Astrocyte (in vitro differentiated cells and primary cell): Measurements from ENCODE around the gene PI4KA. TPM values are rescaled to one million over a fixed set of nuclear protein-coding genes. Genes with fewer than 3 reads are reported as not detected.

Source experiments
- DNase-seq: peaks from one replicate; pipeline ENCODE4 v3.0.0-alpha.2; 2010; ENCODE audit warnings: low read depth
- FAIRE-seq: peaks from 2 replicates; lab custom pipeline; 2011; peaks lifted over from hg19 to GRCh38; lab: Jason Lieb, UNC
- H2AFZ ChIP-seq: 2 replicates; pipeline ENCODE4 v1.6.0; 2012; ENCODE audit warnings: low read depth, low read length, inconsistent platforms
- H3K27ac ChIP-seq: 2 replicates; pipeline ENCODE4 v1.5.1; 2011; ENCODE audit warnings: low read depth, low read length, inconsistent platforms
- H3K27me3 ChIP-seq: 2 replicates; pipeline ENCODE4 v1.6.0; 2011; ENCODE audit warnings: low read length, inconsistent platforms; ENCODE audit not compliant: insufficient read depth
- H3K36me3 ChIP-seq: 2 replicates; pipeline ENCODE4 v1.5.1; 2011; ENCODE audit warnings: low read length, inconsistent platforms; ENCODE audit not compliant: insufficient read depth
- H3K4me1 ChIP-seq: 2 replicates; pipeline ENCODE4 v1.5.1; 2011; ENCODE audit warnings: low read length, inconsistent platforms; ENCODE audit not compliant: insufficient read depth
- H3K4me2 ChIP-seq: 2 replicates; pipeline ENCODE4 v1.6.0; 2012; ENCODE audit warnings: low read length, inconsistent platforms
- H3K4me3 ChIP-seq: 2 replicates; pipeline ENCODE4 v1.5.1; 2011; ENCODE audit warnings: low read depth, mild to moderate bottlenecking, low read length, inconsistent platforms; ENCODE audit not compliant: insufficient read depth
- H3K79me2 ChIP-seq: 2 replicates; pipeline ENCODE4 v1.6.0; 2012; ENCODE audit warnings: mild to moderate bottlenecking, low read length, inconsistent platforms; ENCODE audit not compliant: insufficient read depth
- H3K9ac ChIP-seq: 2 replicates; pipeline ENCODE4 v1.6.0; 2012; ENCODE audit warnings: mild to moderate bottlenecking, low read length, inconsistent platforms
- H3K9me3 ChIP-seq: 2 replicates; pipeline ENCODE4 v1.5.1; 2012; ENCODE audit warnings: low read depth, mild to moderate bottlenecking, low read length, inconsistent platforms; ENCODE audit not compliant: insufficient read depth
- H4K20me1 ChIP-seq: 2 replicates; pipeline ENCODE4 v1.6.0; 2012; ENCODE audit warnings: low read length, inconsistent platforms; ENCODE audit not compliant: insufficient read depth
- H3K27ac Mint-ChIP-seq: one replicate; pipeline ENCODE4 v1.8.0; 2021; ENCODE audit warnings: mild to moderate bottlenecking, mixed read lengths; ENCODE audit not compliant: unreplicated experiment
- H3K27me3 Mint-ChIP-seq: one replicate; pipeline ENCODE4 v1.8.0; 2021; ENCODE audit warnings: low read depth, mixed read lengths; ENCODE audit not compliant: unreplicated experiment
- H3K36me3 Mint-ChIP-seq: one replicate; pipeline ENCODE4 v1.8.0; 2021; ENCODE audit warnings: low read depth, mixed read lengths; ENCODE audit not compliant: unreplicated experiment
- H3K4me1 Mint-ChIP-seq: one replicate; pipeline ENCODE4 v1.8.0; 2021; ENCODE audit warnings: low read depth, mixed read lengths; ENCODE audit not compliant: unreplicated experiment
- H3K4me3 Mint-ChIP-seq: one replicate; pipeline ENCODE4 v1.8.0; 2021; ENCODE audit warnings: mild to moderate bottlenecking, moderate library complexity, mixed read lengths; ENCODE audit not compliant: unreplicated experiment
- H3K9me3 Mint-ChIP-seq: one replicate; pipeline ENCODE4 v1.8.0; 2021; ENCODE audit warnings: mild to moderate bottlenecking, mixed read lengths; ENCODE audit not compliant: unreplicated experiment
- EZH2 ChIP-seq: IDR thresholded peaks from 2 replicates; pipeline ENCODE4 v1.6.1; 2012; ENCODE audit warnings: mild to moderate bottlenecking, low read length, inconsistent platforms; ENCODE audit not compliant: insufficient read depth
- total RNA-seq: library from RNA; stranded (reverse); gene quantifications from 2 replicates; pipeline ENCODE4 v1.2.1, GENCODE V29; 2021
- TF ChIP-seq, protein P1 (sequence below): IDR thresholded peaks from 2 replicates; pipeline ENCODE4 v1.5.1; 2011; ENCODE audit warnings: low read depth, mild to moderate bottlenecking, inconsistent platforms, low read length, moderate library complexity; ENCODE audit not compliant: insufficient read depth

PI4KA gene
- total RNA-seq, 1 donor from 2014 or later, result 35.9 TPM

DNA sequence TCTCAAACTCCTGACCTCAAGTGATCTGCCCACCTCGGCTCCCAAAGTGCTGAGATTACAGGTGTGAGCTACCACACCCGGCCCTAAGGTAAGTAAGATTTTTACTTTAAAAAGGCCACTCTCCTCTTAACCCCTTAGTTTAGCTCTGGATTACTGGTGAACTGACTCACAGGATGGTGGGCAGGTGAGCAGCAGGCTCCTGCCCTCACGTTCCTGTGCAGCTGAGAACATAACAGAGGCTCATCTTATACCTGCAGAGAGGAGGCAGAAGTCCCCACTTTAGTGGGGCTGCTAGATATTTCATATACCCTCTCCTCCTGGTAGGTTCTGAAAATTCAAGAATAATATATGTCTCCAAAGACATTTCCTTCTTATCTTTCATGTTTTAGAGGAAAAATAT, 101.8 kb downstream of the PI4KA start:
- Histone ChIP-seq H3K4me2 (no peak overlapping the region), H3K4me3 (no peak overlapping the region), H3K9ac (no peak overlapping the region), H3K36me3 (peaks cover 13% of the 10 kb centered on the region), H3K79me2 (no peaks in the 10 kb centered on the region), H2AFZ (no peak overlapping the region), H3K9me3 (no peaks in the 10 kb centered on the region), H3K27ac (no peak overlapping the region), H3K4me1 (peaks cover 4% of the 10 kb centered on the region), H4K20me1 (no peaks in the 10 kb centered on the region), H3K27me3 (no peaks in the 10 kb centered on the region)
- Mint-ChIP-seq H3K27me3 (no peaks in the 10 kb centered on the region), H3K4me1 (peaks cover 8% of the 10 kb centered on the region), H3K4me3 (no peak overlapping the region), H3K27ac (no peak overlapping the region), H3K9me3 (no peaks in the 10 kb centered on the region), H3K36me3 (peaks cover 13% of the 10 kb centered on the region)
- TF ChIP-seq EZH2, result no peak
- TF ChIP-seq, protein P1, sequence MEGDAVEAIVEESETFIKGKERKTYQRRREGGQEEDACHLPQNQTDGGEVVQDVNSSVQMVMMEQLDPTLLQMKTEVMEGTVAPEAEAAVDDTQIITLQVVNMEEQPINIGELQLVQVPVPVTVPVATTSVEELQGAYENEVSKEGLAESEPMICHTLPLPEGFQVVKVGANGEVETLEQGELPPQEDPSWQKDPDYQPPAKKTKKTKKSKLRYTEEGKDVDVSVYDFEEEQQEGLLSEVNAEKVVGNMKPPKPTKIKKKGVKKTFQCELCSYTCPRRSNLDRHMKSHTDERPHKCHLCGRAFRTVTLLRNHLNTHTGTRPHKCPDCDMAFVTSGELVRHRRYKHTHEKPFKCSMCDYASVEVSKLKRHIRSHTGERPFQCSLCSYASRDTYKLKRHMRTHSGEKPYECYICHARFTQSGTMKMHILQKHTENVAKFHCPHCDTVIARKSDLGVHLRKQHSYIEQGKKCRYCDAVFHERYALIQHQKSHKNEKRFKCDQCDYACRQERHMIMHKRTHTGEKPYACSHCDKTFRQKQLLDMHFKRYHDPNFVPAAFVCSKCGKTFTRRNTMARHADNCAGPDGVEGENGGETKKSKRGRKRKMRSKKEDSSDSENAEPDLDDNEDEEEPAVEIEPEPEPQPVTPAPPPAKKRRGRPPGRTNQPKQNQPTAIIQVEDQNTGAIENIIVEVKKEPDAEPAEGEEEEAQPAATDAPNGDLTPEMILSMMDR, result no peak
- DNase-seq (no peak), FAIRE-seq (no peak)

DNA sequence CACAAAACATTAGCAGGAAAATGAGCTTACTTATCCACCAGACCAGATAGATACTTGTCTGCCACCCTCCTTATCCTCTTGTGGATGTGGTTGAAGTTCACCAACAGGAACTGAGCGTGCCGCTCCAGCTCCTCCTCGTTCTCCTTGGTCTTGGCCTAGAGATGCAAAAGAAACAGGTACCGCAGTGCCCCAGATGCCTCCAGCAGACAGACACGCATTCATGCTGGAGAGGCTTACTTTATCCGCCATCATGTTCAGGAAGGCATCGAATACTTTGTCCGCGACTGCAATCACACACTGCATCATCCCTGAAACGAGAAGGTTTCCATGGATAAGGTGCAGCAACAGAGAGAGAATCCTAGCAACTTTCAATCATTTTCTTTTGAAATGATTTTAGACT, 105.7 kb downstream of the PI4KA start:
- Histone ChIP-seq H3K27ac (no peak overlapping the region), H3K36me3 (peaks cover 7% of the 10 kb centered on the region), H3K79me2 (no peaks in the 10 kb centered on the region), H3K4me3 (no peak overlapping the region), H3K9ac (no peak overlapping the region), H3K4me2 (no peak overlapping the region), H3K9me3 (no peaks in the 10 kb centered on the region), H3K4me1 (peaks cover 33% of the 10 kb centered on the region), H3K27me3 (no peaks in the 10 kb centered on the region), H2AFZ (no peak overlapping the region), H4K20me1 (peaks cover 6% of the 10 kb centered on the region)
- no peak overlapping the region for H3K27ac Mint-ChIP-seq
- TF ChIP-seq EZH2, result no peak
- TF ChIP-seq, protein P1, result no peak
- no peaks in the 10 kb centered on the region for H3K27me3 Mint-ChIP-seq
- no peak for DNase-seq
- no peaks in the 10 kb centered on the region for H3K9me3 Mint-ChIP-seq
- H3K36me3 Mint-ChIP-seq, result peaks cover 12% of the 10 kb centered on the region
- H3K4me1 Mint-ChIP-seq, result peaks cover 29% of the 10 kb centered on the region
- no peak overlapping the region for H3K4me3 Mint-ChIP-seq
- FAIRE-seq, result no peak

DNA sequence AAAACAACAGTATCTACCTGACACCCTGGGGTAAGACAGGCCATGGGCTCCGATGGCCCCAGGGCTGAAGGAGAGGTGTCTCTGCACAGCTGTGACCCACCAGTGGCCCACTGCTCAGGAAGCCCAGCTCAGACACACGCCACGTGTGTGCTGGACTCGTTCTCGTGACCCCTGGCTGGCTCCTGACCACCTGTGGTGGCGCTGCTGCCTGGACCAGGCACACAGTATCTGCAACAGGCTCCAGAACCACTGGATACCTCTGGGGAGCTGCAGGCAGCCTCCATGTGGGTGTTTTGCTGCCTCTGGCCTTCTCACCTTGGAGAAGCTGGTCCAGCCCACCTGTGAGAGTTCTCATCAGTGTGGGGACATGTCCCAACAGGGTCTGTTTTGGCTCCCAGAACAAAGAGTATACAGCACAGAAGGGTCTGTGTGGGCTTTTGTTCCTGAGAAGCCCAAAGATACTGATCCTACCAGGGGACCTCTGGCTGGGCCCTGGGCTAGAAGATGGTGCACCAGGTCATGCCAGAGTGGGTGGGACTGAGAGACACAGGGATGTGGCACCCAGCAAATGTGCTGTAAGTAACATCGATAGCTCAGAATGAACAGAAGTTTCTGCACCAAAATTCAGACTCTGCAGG, 106.4 kb downstream of the PI4KA start:
- H3K27ac ChIP-seq, result no peak overlapping the region
- H3K4me3 Mint-ChIP-seq, result no peak overlapping the region

More for the DNA sequence above, 106.4 kb downstream of the PI4KA start:
- H3K4me3 ChIP-seq, result no peak overlapping the region
- H3K36me3 ChIP-seq, result peaks cover 7% of the 10 kb centered on the region
- DNase-seq (no peak), FAIRE-seq (no peak)
- H3K27me3 Mint-ChIP-seq, result no peaks in the 10 kb centered on the region
- no peak overlapping the region for H3K9ac ChIP-seq
- peaks cover 29% of the 10 kb centered on the region for H3K4me1 Mint-ChIP-seq
- peaks cover 11% of the 10 kb centered on the region for H3K36me3 Mint-ChIP-seq
- peaks cover 6% of the 10 kb centered on the region for H4K20me1 ChIP-seq
- peaks cover 33% of the 10 kb centered on the region for H3K4me1 ChIP-seq
- no peaks in the 10 kb centered on the region for H3K9me3 ChIP-seq
- no peak overlapping the region for H3K4me2 ChIP-seq
- TF ChIP-seq EZH2, result no peak
- TF ChIP-seq, protein P1, result no peak
- no peak overlapping the region for H2AFZ ChIP-seq
- no peaks in the 10 kb centered on the region for H3K9me3 Mint-ChIP-seq
- no peak overlapping the region for H3K27ac Mint-ChIP-seq
- H3K79me2 ChIP-seq, result no peaks in the 10 kb centered on the region
- H3K27me3 ChIP-seq, result no peaks in the 10 kb centered on the region
